ENCODE data around the gene RTL5.

GRCh38 chrX:72100051-72100755 lies 31.5 kb downstream of the RTL5 start:
- TF ChIP-seq CTCF (IDR thresholded peaks at IDR 0.05 in 2 of 3, conservative IDR thresholded peaks at IDR 0.05 in 1 of 3; ENCODE audit: control insufficient read depth in 2 of 3, extremely low read depth in 1 of 3, insufficient read depth in 1 of 3, low read depth in 3 of 3, low read length in 3 of 3), result no peak
- no peak for TF ChIP-seq POLR2AphosphoS5 (IDR thresholded peaks at IDR 0.05; ENCODE audit: low read length)

All from GM12878 (cell line).